GM19240 (cell line): ENCODE data around the gene DNMT1.

Experiments
- DNase-seq: peaks from one replicate; pipeline ENCODE4 v3.0.0; 2011; ENCODE audit warnings: low spot score; ENCODE audit not compliant: insufficient read length

Gene DNMT1

DNA sequence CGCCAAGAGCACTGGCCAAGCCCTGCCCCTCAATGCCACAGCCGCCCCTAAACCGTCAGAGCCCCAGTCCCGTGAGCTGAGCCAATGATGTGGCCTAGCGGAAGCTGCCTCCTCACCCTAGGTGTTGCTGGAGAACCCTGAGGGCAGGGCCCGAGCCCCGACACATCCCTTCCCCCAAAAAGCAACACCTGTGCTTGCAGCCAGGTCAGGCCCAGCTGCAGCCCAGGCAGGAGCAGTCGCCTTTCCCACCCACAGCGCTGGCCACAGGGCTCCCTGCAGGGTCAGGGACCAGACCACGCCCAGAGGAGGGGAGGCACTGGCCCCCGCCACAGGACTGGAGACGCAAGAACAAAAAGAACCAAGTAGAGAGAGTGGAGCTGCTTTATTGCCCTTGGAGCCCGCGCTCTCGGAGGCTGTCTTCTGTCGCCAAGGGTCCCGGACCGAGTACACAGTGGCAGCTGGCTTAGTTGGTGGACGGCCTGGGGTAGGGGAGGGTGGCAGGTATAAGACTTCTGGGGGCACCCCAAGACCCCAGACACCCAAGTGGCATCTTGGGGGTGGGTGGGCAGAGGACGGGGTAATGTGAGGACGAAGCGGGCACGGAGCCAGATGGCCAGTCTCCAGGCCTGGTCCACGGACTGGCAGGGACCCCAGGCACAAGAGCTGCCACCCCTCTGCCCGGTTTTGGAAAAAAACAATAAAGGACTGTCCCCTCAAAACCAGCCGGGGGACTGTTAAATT, 79.9 kb downstream of the DNMT1 start:
- no peak for DNase-seq

DNA sequence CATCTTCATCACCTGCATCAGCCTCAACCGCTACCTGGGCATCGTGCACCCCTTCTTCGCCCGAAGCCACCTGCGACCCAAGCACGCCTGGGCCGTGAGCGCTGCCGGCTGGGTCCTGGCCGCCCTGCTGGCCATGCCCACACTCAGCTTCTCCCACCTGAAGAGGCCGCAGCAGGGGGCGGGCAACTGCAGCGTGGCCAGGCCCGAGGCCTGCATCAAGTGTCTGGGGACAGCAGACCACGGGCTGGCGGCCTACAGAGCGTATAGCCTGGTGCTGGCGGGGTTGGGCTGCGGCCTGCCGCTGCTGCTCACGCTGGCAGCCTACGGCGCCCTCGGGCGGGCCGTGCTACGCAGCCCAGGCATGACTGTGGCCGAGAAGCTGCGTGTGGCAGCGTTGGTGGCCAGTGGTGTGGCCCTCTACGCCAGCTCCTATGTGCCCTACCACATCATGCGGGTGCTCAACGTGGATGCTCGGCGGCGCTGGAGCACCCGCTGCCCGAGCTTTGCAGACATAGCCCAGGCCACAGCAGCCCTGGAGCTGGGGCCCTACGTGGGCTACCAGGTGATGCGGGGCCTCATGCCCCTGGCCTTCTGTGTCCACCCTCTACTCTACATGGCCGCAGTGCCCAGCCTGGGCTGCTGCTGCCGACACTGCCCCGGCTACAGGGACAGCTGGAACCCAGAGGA, 80.6 kb downstream of the DNMT1 start:
- no peak for DNase-seq

DNA sequence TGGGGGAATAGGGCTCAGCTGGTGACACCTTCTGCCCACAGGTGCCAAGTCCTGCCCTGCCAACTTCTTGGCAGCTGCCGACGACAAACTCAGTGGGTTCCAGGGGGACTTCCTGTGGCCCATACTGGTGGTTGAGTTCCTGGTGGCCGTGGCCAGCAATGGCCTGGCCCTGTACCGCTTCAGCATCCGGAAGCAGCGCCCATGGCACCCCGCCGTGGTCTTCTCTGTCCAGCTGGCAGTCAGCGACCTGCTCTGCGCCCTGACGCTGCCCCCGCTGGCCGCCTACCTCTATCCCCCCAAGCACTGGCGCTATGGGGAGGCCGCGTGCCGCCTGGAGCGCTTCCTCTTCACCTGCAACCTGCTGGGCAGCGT, 81.2 kb downstream of the DNMT1 start:
- DNase-seq: no peak

DNA sequence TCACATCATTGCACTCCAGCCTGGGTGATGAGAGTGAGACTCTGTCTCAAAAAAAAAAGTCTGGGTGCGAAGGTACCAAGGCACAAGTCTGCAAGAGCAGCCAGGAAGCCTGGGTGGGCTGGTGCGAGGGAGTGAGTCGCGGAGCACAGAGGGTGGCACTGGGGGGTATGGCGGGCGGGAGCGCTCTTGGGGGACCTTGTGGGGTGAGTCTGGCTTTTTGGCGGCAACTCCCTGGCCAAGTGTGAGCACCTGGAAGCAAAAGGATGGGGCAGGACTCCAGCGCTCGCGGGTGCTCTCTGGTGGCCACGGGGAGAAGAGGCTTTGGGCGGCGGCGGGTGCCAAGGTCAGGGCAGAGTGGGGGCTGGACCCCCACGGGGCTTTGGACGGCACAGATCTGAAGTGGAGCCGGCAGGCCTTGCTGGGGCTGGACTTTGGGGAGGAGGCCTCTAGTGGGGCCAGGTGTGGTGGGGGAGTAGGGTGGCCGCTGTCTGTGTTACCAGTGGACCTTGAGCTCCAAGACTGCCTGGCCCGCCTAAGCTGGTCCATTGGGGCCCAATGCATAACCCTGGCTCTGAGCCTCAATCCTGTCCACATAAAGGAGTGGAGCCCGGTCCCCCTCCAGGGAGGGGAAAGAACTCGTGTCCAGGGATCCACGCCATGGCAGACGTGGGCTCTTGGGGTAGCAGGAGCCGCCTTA, 81.7 kb downstream of the DNMT1 start:
- no peak for DNase-seq

DNA sequence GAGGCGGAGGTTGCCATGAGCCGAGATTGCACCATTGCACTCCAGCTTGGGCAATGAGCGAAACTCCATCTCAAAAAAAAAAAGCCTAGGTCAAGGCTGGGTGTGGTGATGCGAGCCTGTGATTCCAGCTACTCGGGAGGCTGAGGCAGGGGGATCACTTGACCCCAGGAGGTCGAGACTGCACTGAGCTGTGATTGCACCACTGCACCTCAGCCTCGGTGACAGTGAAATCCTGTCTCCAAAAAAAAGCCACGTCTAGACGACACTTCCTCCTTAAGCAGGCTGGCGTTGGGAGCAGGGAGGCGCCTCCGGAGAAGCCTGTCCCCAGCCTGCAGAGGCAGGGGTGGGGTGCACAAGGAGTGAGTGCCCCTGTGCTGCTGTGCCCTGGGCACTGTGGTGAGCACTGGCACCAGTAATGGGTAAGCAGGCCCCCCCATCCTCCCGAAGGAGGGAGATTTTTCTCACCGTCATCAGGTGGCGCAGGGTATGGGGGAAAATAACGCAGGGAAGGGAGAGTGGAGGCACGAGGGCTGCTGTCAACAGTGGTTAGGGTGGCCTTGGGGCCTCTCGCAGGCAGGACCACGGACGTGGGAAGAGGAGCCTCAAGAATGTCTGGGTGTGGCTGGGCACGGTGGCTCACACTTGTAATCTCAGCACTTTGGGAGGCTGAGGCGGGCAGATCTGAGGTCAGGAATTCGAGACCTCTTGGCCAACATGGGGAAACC, 82.6 kb downstream of the DNMT1 start:
- DNase-seq: no peak

DNA sequence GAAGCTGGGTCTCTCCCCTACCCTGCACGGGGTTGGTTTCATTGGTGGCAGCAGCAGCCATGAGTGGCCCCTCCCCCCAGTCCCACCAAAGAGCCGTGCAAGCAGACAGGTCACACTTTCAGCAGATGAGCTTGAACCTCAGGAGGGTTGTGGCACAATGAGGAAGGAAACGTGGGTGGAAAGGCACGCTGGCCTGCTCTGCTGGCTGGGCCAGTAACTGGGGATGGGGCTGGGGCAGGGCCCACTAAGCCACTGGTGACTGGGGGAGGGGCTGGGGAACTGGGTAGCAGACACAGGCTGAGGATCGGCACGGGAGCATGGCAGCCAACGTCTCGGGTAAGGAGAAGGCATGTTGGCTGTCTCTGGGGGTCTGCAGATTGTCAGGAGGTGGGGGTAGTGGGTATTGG, 83.3 kb downstream of the DNMT1 start, which contains the start of gene P2RY11:
P2RY11 (plus strand) TSS at position 289 of the 407 bp plus-strand sequence; CDS start at position 318, 29 bp downstream.
- no peak for DNase-seq

DNA sequence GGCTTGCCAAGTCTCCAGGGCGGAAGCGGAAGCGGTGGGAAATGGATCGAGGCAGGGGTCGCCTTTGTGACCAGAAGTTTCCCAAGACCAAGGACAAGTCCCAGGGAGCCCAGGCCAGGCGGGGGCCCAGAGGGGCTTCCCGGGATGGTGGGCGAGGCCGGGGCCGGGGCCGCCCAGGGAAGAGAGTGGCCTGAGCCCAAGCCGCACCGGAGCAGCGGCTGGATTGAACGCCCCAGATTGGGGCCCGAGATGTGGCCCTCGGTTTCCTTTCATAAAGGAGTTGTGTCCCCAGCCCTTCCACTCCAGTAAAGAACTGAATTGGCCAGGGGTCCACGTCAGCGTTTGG, 83.8 kb downstream of the DNMT1 start:
- no peak for DNase-seq

DNA sequence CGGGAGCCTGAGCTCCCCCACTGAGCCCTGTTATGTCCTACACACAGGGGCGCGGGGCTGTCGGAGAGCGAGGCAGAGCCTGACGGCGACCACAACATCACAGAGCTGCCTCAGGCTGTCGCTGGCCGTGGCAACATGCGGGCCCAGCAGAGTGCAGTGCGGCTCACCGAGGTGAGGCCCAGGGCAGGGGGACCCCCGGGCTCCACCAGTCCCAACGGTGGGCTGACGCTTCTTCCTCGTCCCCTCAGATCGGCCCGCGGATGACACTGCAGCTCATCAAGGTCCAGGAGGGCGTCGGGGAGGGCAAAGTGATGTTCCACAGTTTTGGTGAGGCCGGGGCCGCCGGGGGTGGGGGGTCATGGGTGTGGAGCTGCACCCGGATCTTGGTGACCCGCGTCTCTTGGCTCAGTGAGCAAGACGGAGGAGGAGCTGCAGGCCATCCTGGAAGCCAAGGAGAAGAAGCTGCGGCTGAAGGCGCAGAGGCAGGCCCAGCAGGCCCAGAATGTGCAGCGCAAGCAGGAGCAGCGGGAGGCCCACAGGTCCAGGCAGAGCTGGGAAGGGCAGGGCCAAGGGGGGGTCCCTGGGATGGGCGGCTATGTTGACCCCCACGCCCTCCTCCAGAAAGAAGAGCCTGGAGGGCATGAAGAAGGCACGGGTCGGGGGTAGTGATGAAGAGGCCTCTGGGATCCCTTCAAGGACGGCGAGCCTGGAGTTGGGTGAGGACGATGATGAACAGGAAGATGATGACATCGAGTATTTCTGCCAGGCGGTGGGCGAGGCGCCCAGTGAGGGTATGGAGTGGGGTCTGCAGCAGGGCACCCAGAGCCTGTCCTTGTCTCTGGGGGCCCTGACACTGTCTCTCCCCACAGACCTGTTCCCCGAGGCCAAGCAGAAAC, 84.4 kb downstream of the DNMT1 start:
- no peak for DNase-seq

DNA sequence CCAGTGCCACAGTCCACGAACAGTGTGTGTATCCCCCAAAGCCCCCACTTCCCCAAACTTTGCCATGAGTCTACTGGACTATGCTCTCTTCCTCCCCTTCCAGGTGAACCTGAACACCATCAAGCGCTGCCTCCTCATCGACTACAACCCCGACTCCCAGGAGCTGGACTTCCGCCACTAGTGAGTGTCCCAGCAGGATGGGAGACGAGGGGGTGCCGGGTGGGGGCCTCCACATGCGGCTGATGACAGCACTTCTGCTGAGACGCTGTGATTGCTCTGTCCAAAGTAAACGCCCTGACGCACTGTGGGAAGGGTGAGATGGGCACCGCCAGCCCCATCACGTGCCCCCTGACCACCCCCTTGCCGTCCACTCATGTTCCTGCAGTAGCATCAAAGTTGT, 85.2 kb downstream of the DNMT1 start:
- DNase-seq: no peak

DNA sequence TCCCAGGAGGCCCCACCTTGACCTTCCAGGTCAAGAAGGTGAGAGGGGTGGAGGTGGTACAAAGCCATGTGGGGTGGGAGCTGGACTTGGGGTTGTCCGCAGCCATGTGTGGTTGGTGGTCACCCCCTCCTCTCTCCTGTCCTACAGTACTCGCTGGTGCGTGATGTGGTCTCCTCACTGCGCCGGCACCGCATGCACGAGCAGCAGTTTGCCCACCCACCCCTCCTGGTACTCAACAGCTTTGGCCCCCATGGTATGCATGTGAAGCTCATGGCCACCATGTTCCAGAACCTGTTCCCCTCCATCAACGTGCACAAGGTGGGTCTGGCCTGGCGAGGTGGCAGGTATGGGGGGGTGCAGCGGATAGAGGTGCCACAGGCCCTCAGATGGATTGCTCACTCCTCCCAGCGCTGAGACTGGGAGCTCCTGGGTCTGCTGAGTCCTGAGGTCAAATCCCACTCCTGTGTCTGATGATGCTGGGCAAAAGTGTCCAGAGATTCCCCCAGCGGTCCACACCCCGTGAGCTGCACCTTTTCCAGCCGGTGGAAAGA, 86.9 kb downstream of the DNMT1 start:
- DNase-seq: no peak

DNA sequence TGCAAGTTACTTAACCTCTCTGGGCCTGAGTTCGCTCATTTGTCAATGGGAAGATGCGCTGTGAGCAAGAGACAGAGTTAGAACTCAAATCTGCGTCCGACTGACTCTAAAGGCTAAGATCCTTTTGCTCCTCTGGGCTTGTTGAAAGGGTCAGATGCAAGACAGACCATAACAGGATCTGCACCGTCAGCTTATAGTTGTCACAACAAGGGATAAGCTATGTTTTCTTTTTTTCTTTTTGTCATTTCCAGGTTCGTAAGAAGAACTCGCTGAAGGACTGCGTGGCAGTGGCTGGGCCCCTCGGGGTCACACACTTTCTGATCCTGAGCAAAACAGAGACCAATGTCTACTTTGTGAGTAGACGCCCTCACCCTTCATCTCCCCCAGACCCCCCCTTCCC, 87.5 kb downstream of the DNMT1 start:
- DNase-seq: no peak

DNA sequence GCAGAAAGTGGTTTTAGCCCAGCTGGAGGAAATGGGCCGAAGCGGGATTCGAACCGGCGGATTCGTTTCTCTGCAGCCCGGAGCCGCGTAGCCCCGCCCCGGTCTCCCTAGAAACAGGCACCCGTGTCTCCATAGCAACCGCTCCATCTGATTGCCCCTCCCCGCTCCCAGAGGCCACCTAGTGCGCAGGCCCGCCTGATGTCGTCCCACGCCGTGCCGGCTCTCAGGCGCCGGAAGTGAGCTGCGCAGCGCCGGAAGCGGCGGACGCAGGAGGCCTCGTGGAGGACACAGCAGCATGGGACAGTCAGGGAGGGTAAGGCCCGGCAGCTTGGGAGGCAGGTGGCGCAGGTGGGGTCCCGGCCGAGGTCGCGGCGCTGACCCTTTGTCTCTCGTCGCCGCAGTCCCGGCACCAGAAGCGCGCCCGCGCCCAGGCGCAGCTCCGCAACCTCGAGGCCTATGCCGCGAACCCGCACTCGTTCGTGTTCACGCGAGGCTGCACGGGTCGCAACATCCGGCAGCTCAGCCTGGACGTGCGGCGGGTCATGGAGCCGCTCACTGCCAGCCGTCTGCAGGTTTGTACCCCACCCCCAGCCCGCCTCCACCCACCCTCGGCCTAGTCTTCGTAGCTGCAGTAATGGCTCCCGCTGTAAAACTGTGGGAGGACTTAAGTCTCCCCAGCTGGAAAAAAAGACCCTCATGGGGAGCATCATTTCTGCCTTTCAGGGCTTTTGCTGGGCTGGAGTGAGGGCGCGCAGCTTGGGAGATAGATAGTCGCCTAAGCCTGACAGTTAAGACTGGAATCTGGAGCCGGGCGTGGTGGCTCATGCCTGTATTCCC, 88.4 kb downstream of the DNMT1 start, which contains the start of gene PPAN:
PPAN (plus strand) TSS at position 263 of the 837 bp plus-strand sequence; CDS start at position 296, 33 bp downstream.
- peak; percentile 96 for DNase-seq

DNA sequence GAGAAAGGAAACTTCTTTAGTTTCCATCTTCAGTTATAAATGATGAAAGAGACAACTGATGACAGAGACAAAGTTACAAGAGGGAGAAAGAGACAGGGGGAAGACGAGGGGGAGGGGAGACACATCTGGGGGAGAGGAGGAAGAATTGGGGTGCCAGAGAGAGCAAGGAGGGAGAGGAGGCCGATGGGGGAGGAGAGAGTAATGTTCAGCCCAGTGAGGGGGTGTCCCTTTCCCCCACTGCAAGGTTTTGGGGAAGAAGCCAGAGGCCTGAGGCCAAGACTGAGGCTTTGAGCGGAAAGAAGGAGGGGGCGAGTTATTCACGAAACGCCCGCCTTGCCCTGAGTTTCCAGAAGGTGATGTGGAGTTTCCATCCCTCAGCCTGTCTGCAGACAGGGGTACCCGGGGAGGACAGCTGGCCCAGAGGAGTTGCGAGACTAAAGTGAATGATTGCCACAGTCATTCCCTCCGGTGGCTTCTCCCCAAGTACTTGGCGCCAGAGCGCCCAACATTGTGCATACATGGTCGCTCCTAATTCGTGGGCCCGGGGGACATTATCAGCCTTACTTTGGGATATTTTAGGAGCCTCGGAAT, 89.1 kb downstream of the DNMT1 start:
- DNase-seq: no peak

DNA sequence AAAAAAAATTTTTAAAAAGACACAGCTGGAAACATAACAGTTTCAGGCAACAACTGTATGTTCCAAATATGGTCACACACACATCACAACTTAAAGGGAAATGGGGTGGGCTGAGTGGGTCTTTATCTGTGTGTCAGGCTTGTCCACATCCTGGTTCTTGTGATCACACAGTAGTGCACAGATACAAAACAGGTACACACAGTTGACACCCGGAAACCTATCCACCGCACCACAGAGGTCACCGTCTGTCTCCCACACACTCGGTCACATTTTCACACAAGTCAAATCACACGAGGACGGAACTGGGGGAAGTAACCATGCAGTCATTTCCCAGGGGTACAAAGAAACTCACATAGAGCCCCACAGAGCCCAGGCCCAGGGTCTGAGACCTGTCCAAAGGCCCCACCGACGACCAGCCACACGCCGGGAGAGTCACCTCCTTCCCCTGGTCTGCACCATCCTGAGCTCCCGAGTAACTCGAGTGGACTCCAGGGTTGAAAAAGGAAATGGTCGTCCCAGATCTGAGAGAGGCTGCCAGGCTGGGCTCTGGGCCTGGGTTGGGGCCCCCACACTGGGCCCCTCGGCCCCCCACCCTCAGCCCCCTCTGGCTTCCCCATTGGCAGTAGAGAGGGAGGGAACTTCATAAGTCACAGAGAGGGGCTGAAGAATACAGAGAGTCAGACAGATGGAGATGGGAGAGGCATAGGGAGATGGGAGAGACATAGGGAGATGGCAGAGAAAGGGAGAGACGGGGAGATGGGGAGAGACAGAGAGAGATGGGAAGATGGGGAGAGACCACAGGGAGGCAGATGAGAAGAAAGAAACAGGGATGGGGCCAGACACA, 89.9 kb downstream of the DNMT1 start:
- DNase-seq: no peak

DNA sequence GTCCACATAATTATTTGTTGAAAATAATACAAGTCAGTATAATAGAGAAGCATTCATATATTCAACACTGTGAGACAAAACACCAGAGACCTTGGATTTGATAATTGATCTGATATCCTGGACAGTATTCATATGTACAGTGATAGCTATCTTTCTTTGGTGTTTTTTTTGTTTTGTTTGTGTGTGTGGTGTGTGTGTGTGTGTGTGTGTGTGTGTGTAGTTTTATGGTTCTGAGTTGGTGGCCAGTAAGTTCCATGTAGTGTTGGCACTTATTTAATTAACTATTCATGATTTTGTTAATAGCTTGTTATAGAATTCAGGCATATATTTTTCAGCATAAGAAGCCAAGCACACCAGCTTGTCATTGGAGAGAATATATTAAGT, 90.6 kb downstream of the DNMT1 start:
- DNase-seq: no peak

DNA sequence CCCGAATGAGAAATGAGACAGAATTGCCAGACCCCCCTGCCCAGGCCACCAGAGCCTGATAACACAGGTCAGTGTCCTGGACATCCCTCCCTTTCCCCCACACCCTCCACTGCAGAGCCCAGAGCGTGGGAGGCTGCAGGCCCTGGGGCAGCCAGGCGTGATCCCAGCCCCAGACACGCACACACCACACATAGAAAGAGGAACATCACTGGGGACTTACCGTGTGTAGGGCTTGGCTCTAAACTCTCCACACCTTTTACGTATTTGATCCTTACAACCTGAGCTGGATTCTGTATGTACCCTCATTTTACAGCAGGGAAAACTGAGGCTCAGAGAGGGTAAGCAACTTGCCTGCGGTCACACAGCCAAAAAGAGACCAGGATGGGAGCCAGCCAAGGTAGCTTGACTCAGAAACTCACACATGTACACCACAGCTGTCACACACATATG, 91.9 kb downstream of the DNMT1 start:
- no peak for DNase-seq

DNA sequence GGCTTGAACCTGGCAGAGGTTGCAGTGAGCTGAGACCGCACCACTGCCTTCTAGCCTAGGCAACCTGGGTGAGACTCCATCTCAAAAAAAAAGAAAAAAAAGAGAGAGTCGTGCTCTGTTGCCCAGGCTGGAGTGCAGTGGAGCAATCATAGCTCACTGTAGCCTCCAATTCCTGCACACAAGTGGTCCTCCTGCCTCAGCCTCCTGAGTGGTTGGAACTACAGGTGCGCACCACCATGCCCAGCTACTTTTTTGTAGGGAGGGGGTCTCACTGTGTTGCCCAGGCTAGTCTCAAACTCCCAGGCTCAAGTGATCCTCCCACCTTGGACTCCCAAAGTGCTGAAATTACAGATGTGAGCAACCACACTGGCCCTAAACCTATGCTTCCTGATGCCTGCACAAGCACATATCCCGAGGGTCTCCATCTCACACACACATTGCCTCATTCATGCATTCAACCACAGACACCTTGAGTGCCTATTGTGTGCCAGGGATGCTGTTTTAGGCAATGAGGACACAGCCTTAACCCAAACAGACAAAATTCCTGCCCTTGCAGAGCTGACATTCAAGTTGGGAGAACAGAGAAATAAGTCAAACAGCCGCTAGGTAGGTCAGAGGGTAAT, 94.5 kb downstream of the DNMT1 start:
- no peak for DNase-seq

DNA sequence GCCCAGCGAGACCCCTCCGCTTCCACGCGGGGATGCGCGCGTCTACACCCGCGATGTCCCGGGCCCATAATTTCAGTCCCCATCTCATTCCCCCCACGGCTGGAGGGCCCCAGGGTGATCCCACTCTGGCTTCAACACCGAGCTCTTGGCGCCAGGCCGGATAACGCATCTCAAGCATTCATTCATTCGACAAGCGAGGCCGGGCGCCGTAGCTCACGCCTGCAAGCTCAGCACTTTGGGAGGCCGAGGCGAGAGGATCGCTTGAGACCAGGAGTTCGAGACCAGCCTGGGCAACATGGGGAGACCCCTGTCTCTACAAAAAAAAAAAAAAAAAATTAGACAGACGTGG, 98.2 kb downstream of the DNMT1 start:
- DNase-seq: no peak
